CD4-positive, alpha-beta T cell treated with Interferon gamma for 1 hour (primary cell): Measurements from ENCODE around the gene MEA1.

Experiments
- DNase-seq: peaks from one replicate; pipeline ENCODE4 v3.0.0-alpha.2; 2020

Gene MEA1

GRCh38 chr6:43037706-43038105 lies 24.0 kb upstream of the MEA1 start:
- no peak for DNase-seq

- DNase-seq, result no peak
These were observed 23.5 kb upstream of the MEA1 start for GRCh38 chr6:43037197-43037596.

- DNase-seq, result no peak
These were observed 23.0 kb upstream of the MEA1 start for GRCh38 chr6:43036712-43037111.

GRCh38 chr6:43035495-43036194 lies 21.9 kb upstream of the MEA1 start:
- DNase-seq, result no peak

- DNase-seq, result no peak
These were observed 20.4 kb upstream of the MEA1 start for GRCh38 chr6:43034190-43034525.

- no peak for DNase-seq
These were observed 19.9 kb upstream of the MEA1 start for GRCh38 chr6:43033496-43034189.

GRCh38 chr6:43032326-43032725 lies 18.6 kb upstream of the MEA1 start:
- no peak for DNase-seq

GRCh38 chr6:43029120-43029519 lies 15.4 kb upstream of the MEA1 start:
- DNase-seq, result no peak

- DNase-seq, result no peak
These were observed 12.6 kb upstream of the MEA1 start for GRCh38 chr6:43026365-43026764.

GRCh38 chr6:43024436-43024835 lies 10.7 kb upstream of the MEA1 start:
- DNase-seq, result no peak

- DNase-seq, result peak; percentile 47
These were observed 7.7 kb upstream of the MEA1 start, which contains the start of gene RRP36 for GRCh38 chr6:43021270-43022047. Gene RRP36 (plus strand): TSS chr6:43021623. CDS start chr6:43021655, 32 bp downstream.

GRCh38 chr6:43020847-43021246 lies 7.1 kb upstream of the MEA1 start:
- no peak for DNase-seq

GRCh38 chr6:43020052-43020705 lies 6.4 kb upstream of the MEA1 start:
- no peak for DNase-seq

- no peak for DNase-seq
These were observed 5.4 kb upstream of the MEA1 start for GRCh38 chr6:43019152-43019551.

GRCh38 chr6:43016943-43017334 lies 3.2 kb upstream of the MEA1 start:
- DNase-seq, result no peak

- DNase-seq, result no peak
These were observed 2.6 kb upstream of the MEA1 start for GRCh38 chr6:43016176-43016942.

- DNase-seq, result no peak
These were observed 726 bp upstream of the MEA1 start for GRCh38 chr6:43014434-43014909.

GRCh38 chr6:43013097-43013842 lies 476 bp downstream of the MEA1 start:
- DNase-seq, result no peak

- DNase-seq, result no peak
These were observed 1.4 kb downstream of the MEA1 start for GRCh38 chr6:43012364-43012763.

GRCh38 chr6:43011207-43011606 lies 2.5 kb downstream of the MEA1 start:
- DNase-seq, result no peak

- no peak for DNase-seq
These were observed 4.6 kb downstream of the MEA1 start for GRCh38 chr6:43009124-43009523.

- DNase-seq, result no peak
These were observed 6.6 kb downstream of the MEA1 start for GRCh38 chr6:43007126-43007525.
